Endometrium (tissue), 2 donors: ENCODE measurements around the gene MLN.

Experiments
- FAIRE-seq: peaks from 2 replicates; lab custom pipeline; 2012; peaks lifted over from hg19 to GRCh38; lab: Jason Lieb, UNC
- donor health status: control.
- donor health status: control.

The MLN gene

DNA sequence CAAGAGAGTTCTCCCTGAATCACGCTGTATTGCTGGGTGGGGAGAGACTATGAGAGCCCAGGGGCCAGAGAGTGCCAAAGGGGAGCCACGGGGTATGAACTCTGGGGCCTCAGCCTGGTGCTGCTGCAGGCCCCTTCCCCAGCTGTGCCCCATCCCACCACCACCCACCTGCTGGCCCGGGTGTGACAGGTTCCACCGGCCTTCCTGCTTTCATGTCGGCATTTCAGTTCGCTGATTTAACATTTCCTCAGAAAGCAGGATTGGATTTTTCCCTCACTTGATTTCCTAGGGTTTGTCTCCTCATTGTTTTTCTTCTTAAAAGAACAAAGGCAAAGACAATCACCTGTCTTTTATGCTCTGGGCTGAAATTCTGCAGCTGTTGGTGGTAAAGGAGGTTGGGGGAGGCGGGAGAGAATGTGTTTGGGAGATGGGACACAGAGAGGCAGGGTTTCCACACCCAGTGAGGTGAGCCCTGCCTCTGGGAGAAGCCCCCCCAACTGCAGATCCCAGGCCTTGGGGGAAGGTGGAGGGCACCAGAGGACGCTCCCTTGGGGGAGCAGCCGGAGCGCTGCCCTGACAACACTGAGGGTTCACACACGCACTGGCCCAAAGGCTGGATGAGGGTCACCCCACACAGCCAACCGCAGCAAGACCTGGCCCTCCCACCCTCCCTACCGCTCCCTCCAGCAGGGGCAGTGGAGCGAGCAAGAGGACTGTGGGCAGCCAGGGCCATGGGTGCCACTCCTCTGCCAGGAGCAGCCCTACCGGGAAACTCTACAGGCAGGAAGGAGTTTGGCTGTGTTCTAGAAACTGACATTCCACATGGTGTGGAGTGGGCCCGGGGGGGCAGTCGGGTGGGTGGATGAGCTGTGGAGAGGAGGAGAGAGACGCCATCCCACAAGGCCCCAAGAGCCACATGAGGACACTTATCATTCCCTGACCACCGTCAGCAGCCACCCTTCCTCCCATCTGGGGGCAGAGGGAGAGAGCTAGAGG lies 10.5 kb upstream of the MLN start:
- FAIRE-seq: no peak

DNA sequence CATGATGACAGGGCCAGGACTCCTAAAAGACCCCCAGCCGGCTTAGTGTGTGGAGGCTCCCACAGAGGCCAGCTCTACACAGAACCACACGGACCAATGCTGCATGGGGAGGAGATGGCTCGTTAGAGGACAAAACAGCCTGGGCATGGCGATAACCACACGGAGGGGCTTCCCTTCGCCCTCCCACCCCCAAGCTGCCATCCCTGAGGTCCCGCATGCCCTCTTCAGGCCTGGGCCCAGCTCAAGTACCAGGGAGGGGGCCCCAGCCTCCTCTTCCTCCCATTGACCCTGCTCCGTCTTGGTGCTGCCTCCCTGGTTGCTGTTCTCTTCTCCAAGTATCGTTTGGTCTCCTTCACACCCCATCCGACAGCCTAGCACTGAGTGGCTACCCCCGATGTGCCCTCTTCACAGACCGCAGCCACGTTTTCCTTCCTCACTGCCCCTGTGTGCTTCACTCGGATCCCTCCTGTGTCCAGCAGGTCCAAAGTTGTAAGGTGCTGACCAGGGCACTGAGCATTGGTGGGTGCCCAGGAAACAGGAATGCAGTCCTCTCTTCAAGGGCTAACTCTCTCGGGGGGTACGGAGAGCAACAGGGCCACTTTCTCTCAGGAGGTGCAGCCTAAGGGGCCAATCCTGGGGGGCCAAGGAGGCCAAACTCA lies 9.6 kb upstream of the MLN start:
- FAIRE-seq: no peak

DNA sequence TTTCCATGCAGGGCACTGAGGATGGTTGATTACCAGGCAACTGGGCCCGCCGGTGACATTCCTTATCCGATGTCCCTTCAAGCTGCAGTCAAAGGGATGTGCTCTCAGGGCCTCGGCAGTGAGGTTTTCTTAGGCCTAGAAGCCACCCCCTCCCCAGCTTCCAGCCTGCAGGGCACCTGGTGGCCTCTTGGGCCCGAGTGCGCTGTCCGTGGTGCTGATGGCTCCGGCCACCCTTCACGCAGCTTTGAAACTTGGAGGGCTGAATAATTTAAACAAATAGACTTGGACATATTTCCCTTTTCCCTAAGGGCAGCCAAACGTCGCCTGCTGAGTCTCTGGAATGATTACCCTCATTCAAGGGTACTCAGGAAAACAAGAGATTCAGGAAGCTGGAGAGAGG lies 8.9 kb upstream of the MLN start:
- FAIRE-seq: no peak

- no peak for FAIRE-seq
Observed at GRCh38 chr6:33809594-33809993, 5.8 kb upstream of the MLN start.

DNA sequence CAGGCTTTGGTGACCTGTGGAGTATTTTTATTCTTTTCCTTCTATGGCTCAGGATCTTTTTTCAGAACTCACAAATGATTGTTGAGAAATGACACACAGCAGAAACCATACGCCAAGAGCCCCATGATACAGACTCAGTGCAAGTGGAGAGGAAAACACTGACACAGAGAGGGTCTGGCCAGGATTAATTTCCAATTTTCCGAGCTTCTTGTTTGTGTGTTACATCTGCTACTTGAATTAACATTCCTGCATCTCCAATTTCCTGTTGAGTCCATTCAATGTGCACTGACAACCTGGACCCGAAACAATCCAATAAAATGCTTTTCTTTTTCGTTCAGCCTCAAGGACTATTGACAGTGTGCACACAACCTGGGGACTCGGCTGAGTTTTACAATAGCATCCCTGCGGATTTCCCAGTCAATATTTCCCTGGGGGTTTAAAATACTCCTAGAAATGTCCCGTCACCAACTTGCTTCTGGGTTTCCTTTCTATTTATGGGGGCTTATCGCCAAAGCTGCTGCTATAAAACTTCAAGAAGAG lies 4.9 kb upstream of the MLN start:
- no peak for FAIRE-seq

- no peak for FAIRE-seq
Observed at GRCh38 chr6:33807606-33808005, 3.8 kb upstream of the MLN start.

DNA sequence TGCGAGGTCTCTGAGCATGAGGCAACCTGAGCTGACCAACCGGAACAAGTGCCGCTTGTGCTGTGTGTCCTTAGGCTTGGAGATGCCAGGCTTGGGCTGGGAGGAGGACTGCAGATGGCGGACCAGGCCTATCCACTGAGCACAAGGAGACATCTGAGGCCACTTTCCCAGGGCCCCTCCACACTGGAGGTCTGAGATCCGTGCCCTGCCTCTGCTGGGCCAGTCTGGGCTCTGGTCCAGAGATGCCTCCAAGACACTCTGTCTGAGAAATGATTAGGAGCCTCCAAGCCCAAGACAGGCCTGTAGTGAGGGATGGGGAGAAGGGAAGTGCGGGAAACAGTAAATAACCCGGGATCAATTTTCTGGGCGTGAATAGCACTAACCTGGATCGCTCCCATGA lies 3.0 kb upstream of the MLN start:
- FAIRE-seq: no peak

DNA sequence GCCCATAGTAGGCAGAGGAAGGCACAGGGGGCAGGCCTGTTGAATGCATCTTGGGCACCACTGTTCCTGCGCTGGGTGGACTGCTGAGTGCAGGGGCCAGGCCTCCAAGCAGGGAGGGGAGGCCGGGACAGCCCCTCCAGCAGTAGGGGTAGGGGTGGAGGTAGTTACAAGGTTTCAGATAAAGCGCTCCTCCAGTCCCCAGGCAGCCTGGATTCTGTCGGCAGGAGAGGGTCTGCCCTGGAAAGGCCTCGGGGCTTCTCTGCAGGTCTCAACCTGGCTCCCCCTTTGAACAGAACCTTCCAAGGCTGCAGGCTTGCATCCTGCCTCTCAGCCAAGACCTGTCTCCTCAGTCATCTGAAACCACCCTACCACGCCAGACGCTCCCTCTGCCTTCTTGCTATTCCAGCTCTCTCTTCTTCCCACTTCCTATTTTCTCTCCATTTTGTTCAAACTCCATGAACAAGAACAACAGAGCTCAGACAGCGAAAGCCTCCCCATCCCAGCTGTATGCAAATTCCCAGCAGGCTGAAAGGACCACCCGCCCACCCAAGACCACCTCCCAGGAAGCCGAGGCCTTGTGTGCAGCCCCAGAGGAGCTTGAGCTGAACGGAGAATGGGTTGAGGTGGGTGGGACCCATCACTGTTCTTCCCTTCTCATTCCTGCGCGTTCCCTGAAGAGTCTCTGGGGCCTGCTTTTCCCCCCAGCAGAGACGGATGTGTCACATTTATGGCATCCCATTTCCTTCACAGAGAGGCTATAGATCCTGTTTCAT lies 1.4 kb downstream of the MLN start:
- no peak for FAIRE-seq

GRCh38 chr6:33801611-33802010 lies 2.2 kb downstream of the MLN start:
- FAIRE-seq: no peak

- no peak for FAIRE-seq
Observed at GRCh38 chr6:33800248-33800969, 3.4 kb downstream of the MLN start.

GRCh38 chr6:33799454-33800113 lies 4.2 kb downstream of the MLN start:
- no peak for FAIRE-seq

- FAIRE-seq: no peak
Observed at GRCh38 chr6:33798343-33798848, 5.4 kb downstream of the MLN start.

GRCh38 chr6:33797626-33798342 lies 6.0 kb downstream of the MLN start:
- FAIRE-seq: no peak

DNA sequence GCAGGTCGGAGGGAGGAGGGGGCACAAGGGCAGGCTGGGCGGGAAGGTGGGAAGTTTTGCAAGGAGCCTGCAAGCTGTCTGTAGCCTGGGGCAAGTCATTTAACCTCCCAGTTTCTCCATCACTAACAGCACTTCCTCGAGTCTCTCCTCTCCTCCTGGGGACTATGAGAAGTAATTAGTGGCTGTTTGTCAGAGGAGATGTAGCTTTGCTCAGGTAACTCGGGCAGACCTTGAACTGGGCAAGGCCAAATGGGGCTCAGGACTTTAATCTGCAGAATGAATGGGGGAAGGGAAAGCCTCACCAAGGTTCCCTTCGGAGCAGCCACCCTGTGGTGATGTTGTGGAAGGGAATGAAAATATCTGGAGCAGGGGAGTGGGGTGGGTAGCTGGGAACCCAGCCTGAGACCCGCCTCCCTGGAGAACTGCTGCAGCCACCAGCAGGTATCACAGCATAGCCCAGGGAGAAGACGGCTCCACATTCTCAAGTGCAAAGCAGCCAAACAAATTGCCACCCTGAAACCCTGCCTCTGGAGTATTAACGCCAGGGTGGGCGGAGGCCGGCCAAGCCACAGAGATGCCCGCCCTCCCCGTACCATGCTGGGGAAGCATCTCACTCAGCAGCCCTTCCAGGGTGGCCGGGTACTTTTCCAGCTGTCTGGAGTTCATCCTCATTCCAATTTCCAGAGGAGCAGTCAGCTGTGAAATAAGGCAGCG lies 8.7 kb downstream of the MLN start:
- no peak for FAIRE-seq

DNA sequence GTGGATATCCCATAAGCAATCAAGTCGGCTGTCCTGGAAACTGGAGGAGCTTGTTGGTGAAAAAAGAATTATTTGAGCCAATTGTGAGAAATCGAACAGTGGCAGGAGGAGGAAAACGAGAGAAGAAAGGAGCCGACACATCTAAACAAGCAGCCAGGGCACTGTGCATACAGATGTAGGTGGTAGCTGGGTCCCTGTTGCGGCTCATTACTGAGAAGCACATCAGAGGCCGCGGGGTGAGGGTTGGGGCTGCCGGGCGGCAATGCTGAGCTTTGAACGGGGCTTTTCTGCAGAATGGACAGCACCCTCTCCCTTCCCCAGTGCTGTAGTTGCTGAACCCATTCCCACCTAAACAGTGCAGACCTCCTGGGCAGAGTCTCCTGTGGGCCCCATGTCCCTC lies 10.8 kb downstream of the MLN start:
- no peak for FAIRE-seq

DNA sequence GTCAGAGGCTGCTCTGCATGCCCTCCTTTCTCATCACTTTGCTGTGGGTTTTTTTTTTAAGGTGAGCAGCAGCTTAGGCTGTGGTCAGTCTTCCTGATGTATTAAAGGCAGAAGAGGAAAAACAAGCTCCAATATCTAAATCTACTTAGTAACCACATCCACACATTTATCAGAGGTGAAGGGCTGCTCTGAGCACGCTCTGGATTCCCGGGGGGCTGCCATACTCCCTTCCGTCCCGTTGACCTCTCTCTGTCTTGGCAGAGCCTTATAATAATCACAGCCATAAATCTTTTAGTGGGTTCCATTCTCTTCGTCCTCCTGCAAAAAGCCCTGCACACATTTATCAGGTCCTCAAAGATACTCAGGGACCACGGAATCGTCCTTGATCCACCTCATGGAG lies 12.2 kb downstream of the MLN start:
- no peak for FAIRE-seq

GRCh38 chr6:33790910-33791309 lies 12.9 kb downstream of the MLN start:
- FAIRE-seq: no peak

DNA sequence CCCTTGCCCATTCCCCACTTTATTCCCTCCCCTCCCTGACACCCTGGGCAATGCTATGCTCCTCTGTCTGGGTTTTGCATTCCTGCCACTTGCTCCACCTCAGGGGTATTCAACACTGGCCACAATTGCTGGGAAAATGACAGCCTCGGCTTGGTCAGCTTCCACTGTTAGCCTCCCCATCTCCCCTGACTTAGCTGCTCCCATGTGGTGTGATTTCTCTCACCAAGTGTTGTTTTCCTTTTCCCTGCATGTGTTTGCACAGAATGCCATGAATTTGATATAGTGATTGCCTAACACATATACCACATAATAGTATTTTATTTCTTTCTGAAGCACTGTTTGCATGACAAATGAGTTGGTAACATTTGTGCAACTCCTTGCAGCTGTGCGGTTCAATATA lies 13.4 kb downstream of the MLN start:
- no peak for FAIRE-seq

DNA sequence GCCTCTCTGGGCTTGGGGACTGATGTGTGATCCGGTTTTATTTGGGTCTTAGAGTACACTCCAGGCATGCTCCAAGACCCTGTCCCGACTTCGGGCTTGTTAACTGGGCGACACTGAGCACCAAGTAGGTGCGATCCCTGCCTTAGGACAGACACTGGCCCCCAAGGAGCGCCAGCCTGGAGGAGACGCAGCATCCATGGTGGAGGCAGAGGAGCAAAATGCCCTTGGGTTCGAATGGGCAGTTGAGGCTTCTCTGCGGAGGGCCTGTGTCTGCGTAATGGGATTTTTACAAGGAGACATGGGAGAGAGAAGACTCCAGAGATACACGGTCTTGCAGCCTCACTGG lies 14.3 kb downstream of the MLN start:
- no peak for FAIRE-seq
